ENCODE measurements around the gene IL15RA. TPM values are rescaled to one million over a fixed set of nuclear protein-coding genes. Genes with fewer than 3 reads are reported as not detected.

Gene IL15RA
- total and polyA plus RNA-seq, 2 of the 8 experiments (the other 6 are each of a cell fraction or from before 2014, with no cell fraction given) = 1.3 to 1.4 TPM

GRCh38 chr10:5917305-5917704 lies 60.0 kb downstream of the IL15RA start:
- Histone ChIP-seq H3K79me2 (ENCODE audit: control insufficient read depth in 1 of 2, insufficient read depth in 2 of 2, low read length in 2 of 2) (no peaks in the 10 kb centered on the region), H3K36me3 (ENCODE audit: control insufficient read depth in 2 of 4, insufficient read depth in 4 of 4, low read length in 3 of 4) (peaks cover 45 to 92% (median 78%) of the 10 kb centered on the region in 4 experiments), H2AFZ (ENCODE audit: low read length) (no peak overlapping the region), H3K27ac (ENCODE audit: low read depth, low read length) (no peak overlapping the region), H2BK120ac (replicated peaks; ENCODE audit: low read depth, low read length) (no peak overlapping the region), H4K20me1 (replicated peaks in 1 of 2; ENCODE audit: control insufficient read depth in 1 of 2, insufficient read depth in 2 of 2, low read length in 2 of 2) (peaks cover 2 to 4% of the 10 kb centered on the region in 2 experiments), H3K14ac (ENCODE audit: insufficient read length) (no peak overlapping the region), H2BK12ac (ENCODE audit: low read depth, low read length) (no peak overlapping the region), H2BK5ac (ENCODE audit: low read depth, low read length) (no peak overlapping the region), H3K56ac (replicated peaks; ENCODE audit: insufficient read length, low read depth, low read length) (no peak overlapping the region), H2BK20ac (ENCODE audit: low read length) (no peak overlapping the region), H3K27me3 (replicated peaks in 1 of 4; ENCODE audit: control insufficient read depth in 3 of 4, extremely low read depth in 1 of 4, insufficient read depth in 3 of 4, low read length in 3 of 4) (no peaks in the 10 kb centered on the region), H4K5ac (ENCODE audit: insufficient read length, low read depth, low read length) (no peak overlapping the region), H3K4me2 (ENCODE audit: insufficient read depth in 1 of 2, low read depth in 2 of 2, low read length in 2 of 2) (no peak overlapping the region), H3K18ac (ENCODE audit: extremely low read depth, low read length) (no peak overlapping the region), H3K4me3 (ENCODE audit: extremely low read depth in 1 of 4, insufficient read depth in 2 of 4, low read depth in 3 of 4, low read length in 4 of 4) (no peak overlapping the region), H3K9ac (replicated peaks in 1 of 4; ENCODE audit: extremely low read depth in 1 of 4, low read depth in 3 of 4, low read length in 3 of 4) (no peak overlapping the region), H3K79me1 (ENCODE audit: low read depth, low read length) (no peaks in the 10 kb centered on the region), H3K4me1 (replicated peaks in 1 of 4; ENCODE audit: control insufficient read depth in 3 of 4, insufficient read depth in 4 of 4, low read length in 3 of 4) (no peaks in the 10 kb centered on the region), H4K8ac (ENCODE audit: extremely low read depth, insufficient read depth, low read length) (no peak overlapping the region; the same call in 1 of the 2 replicates), H4K91ac (replicated peaks; ENCODE audit: insufficient read length, low read length) (no peak overlapping the region), H3K9me3 (ENCODE audit: insufficient read depth in 2 of 2, low read depth in 1 of 2, low read length in 1 of 2) (no peaks in the 10 kb centered on the region), H3K23me2 (ENCODE audit: low read depth, low read length) (peaks cover 4% of the 10 kb centered on the region; the same call in 1 of the 2 replicates), H2BK15ac (ENCODE audit: low read length) (no peak overlapping the region), H3K23ac (ENCODE audit: insufficient read length) (no peak overlapping the region), H2AK5ac (ENCODE audit: low read depth, low read length) (no peak overlapping the region), H3K4ac (replicated peaks; ENCODE audit: insufficient read length, low read depth, low read length) (no peak overlapping the region)
- ChIA-PET CTCF (ENCODE audit: partially characterized antibody) (no interaction called here), POLR2A (ENCODE audit: partially characterized antibody) (no interaction called here)
- 93% methylated on average over 13 of the region's 13 CpGs; no CpG with 5 or more reads in 1 of the 2 experiments for WGBS, 2 experiments (ENCODE audit: extremely low coverage in 1 of 2, insufficient coverage in 1 of 2, insufficient read length in 1 of 2, insufficient replicate concordance in 2 of 2, low coverage in 1 of 2, low lambda C conversion rate in 2 of 2, missing lambda C conversion rate in 1 of 2)
- no peak for FAIRE-seq
- no peak for DNase-seq (ENCODE audit: low read depth in 1 of 2, low spot score in 2 of 2)
- no peak for TF ChIP-seq NANOG (IDR thresholded peaks at IDR 0.05; ENCODE audit: insufficient read depth, low read depth, low read length, poor library complexity, severe bottlenecking)
- TF ChIP-seq RXRA (IDR thresholded peaks at IDR 0.05; ENCODE audit: insufficient read depth, low read depth, low read length) = no peak
- no peak for TF ChIP-seq EZH2 (IDR thresholded peaks at IDR 0.05; ENCODE audit: low read depth, low read length, severe bottlenecking)
- no peak for TF ChIP-seq RBBP5 (IDR thresholded peaks at IDR 0.05; ENCODE audit: borderline replicate concordance, low read depth, low read length)
- no peak for TF ChIP-seq JUND (IDR thresholded peaks at IDR 0.05; ENCODE audit: low read length)
- no peak for TF ChIP-seq EGR1 (IDR thresholded peaks at IDR 0.05; ENCODE audit: borderline replicate concordance, low read depth, low read length)
- TF ChIP-seq HDAC6 (IDR thresholded peaks at IDR 0.05; ENCODE audit: low read depth, low read length) = no peak
- TF ChIP-seq CTBP2 (IDR thresholded peaks at IDR 0.05; ENCODE audit: borderline replicate concordance, insufficient read depth, insufficient read length, low read length) = no peak
- TF ChIP-seq MAX (IDR thresholded peaks at IDR 0.05) = no peak
- no peak for TF ChIP-seq PHF8 (conservative IDR thresholded peaks at IDR 0.05; ENCODE audit: low read depth, low read length)
- no peak for TF ChIP-seq YY1 (IDR thresholded peaks at IDR 0.05; ENCODE audit: low read depth, low read length)
- TF ChIP-seq POLR2AphosphoS5 (IDR thresholded peaks at IDR 0.05; ENCODE audit: low read depth, low read length) = no peak
- TF ChIP-seq USF2 (IDR thresholded peaks at IDR 0.05; ENCODE audit: low read length) = no peak
